ENCODE results near the gene CCL24.
"Not testable (repeated sequence)": the region's sequence is repeated elsewhere in the genome, so short reads cannot be mapped to it uniquely, and the experiment has no call there.

GRCh38 chr7:75780647-75781273, 32.8 kb downstream of the CCL24 start:
- not testable (repeated sequence) for TF ChIP-seq POLR2A (IDR thresholded peaks at IDR 0.05; ENCODE audit: low read depth, low read length); TAF1 (IDR thresholded peaks at IDR 0.05; ENCODE audit: borderline replicate concordance, low read depth, low read length); POLR2AphosphoS5 (IDR thresholded peaks at IDR 0.05; ENCODE audit: low read depth, low read length)
